ENCODE data around the gene CFAP92.
"Not testable (repeated sequence)": the region's sequence is repeated elsewhere in the genome, so short reads cannot be mapped to it uniquely, and the experiment has no call there.

CFAP92 gene

DNA sequence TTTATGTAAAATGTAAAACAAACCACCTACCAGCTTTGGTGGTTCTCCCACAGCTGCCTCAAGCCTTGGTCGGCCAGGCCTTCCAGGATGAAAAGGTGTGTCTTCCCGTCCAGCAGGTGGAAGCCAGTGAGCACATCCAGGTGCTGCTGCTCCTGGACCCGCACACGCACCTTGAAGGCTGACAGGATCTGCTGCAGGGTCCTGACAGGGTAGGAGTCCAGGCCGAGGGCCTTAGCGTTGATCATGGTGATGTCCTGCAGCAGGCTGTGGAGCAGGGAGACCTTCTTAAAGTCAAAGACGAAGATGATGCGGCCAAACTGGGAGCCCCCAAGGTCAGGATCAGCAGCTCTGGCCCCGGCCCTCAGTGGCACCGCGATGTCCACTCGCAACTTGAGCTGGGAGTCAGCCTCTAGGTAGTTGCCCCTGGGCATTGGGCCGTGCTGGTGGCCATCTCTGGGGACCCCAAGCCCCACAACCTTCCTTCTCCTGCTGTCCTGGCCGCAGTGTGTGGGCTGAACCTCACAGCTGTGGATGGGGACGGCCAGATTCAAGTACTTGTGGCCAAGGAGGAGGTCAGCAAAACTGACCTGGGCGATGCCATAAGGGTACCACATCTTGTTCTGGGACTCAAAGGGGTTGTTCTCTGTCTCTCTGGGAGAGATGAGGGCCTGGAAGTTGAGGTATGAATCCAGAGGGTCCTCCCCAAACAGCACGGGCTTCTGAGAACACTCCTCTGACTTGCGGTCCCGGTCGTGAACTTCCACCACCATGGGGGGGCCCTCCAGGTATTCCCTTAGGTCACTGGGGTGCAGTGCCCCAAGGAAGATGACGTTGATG lies 48.6 kb downstream of the CFAP92 start:
- in situ Hi-C loops (cut with MboI; ENCODE audit: low sequenced_read_pairs) = no loop called here

DNA sequence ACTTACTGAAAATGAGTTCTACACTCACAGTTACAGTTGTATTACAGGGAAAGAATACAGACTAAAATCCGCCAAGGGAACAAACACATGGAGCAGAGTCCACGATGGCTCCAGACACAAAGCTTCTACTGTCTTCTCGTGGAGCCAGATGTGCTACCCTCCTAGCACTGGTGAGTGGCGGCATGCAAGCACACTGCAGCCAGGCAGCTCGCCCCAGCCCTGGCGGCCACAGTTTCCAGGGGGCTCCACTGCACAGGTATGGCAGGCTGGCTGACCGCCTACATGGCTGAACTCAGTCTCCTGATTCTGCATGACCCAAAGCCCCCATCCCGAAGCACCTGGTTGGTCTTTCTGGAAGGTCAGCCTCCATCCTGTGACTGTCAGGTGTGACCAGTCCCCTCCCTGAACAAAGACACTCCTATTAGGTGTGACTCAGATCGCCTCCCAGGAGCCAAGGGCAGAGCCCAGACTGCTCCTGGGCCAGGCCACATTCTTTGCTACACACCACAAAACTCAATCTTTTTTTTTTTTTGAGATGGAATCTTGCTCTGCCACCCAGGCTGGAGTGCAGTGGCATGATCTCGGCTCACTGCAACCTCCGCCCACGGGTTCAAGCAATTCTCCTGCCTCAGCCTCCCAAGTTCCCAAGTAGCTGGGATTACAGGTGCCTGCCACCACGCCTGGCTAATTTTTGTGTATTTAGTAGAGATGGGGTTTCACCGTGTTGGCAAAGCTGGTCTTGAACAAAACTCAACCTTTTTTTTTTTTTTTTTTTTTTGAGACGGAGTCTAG lies 51.5 kb downstream of the CFAP92 start:
- in situ Hi-C loops (cut with MboI; ENCODE audit: low sequenced_read_pairs) = no loop called here

- in situ Hi-C loops (cut with MboI; ENCODE audit: low sequenced_read_pairs) = no loop called here
Observed at GRCh38 chr3:128940252-128940651, 53.6 kb downstream of the CFAP92 start.

- in situ Hi-C loops (cut with MboI; ENCODE audit: low sequenced_read_pairs) = no loop called here
Observed at GRCh38 chr3:128936341-128936740, 57.5 kb downstream of the CFAP92 start.

DNA sequence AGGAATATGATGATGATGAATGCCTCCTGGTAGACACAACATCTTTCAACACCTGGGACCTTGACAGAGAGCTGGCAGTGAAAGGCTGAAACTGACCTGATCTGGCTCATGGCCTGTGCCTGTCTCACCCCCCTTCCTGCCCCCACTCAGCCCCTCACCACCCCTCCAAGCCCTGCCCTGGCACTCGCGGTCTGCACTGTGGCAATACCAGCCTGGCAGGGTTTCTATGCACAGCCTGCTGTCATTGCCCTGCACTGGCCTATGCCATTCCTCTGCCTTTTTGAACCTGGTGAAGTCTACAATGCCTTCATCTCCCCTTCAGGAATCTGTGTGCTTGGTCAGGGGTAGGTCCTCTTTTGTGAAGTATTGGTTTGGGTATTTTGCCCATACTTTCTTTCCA lies 58.0 kb downstream of the CFAP92 start:
- in situ Hi-C loops (cut with MboI; ENCODE audit: low sequenced_read_pairs) = no loop called here

- in situ Hi-C loops (cut with MboI; ENCODE audit: low sequenced_read_pairs) = no loop called here
Observed at GRCh38 chr3:128933922-128934253, 60.0 kb downstream of the CFAP92 start.

DNA sequence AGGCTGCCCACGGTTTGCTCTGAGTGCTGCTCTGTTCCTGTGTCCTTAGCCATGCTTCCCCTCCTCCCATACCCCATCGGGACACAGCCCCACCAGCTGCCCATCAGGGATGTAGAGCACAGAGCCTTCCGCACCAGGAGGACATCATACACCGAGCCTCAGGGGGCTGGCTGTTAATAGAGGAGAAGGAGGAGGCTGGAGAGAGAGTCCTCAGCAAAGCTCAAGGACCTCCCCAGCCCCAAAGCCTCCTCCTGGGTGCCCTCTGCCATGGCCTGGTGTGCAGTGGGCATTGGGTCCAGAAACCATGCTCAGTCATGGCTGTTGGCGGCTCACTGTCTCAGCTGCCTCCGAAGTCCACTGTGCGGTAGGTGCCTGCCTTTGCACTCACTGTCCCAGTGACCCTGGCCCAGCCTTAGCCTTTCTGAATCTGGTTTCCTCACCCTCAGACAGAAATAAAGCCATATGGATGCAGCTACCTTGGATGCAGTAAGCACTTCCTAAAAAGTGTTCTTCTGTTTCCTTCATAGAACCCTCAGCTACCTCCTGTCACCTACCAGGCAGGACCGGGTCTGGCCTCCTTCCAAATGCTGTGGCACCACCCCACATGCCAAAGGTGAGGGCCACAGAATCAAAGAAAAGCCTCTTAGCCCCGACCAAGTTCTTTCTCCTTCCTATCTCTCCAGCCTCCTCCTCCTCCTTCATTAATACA lies 60.5 kb downstream of the CFAP92 start:
- in situ Hi-C loops (cut with MboI; ENCODE audit: low sequenced_read_pairs) = no loop called here

- in situ Hi-C loops (cut with MboI; ENCODE audit: low sequenced_read_pairs) = no loop called here
Observed at GRCh38 chr3:128932516-128933212, 61.2 kb downstream of the CFAP92 start.

- in situ Hi-C loops (cut with MboI; ENCODE audit: low sequenced_read_pairs) = no loop called here
Observed at GRCh38 chr3:128931046-128931445, 62.8 kb downstream of the CFAP92 start.

DNA sequence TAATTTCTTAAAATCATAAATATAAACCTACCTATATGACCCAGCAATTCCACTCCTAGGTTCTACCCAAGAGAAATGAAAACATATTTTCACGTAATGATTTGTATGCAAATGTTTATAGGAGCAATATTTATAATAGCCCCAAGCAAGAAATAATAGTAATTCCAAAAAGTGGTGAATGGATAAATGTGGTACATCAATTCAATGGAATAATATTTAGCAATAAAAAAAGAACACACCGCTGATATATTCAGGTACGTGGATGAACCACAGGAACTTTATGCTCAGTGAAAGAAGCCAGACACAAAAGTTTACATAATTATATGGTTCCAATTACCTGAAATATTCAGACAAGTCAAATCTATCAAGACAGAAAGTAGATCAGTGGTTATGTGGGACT lies 64.5 kb downstream of the CFAP92 start:
- in situ Hi-C loops (cut with MboI; ENCODE audit: low sequenced_read_pairs) = no loop called here

DNA sequence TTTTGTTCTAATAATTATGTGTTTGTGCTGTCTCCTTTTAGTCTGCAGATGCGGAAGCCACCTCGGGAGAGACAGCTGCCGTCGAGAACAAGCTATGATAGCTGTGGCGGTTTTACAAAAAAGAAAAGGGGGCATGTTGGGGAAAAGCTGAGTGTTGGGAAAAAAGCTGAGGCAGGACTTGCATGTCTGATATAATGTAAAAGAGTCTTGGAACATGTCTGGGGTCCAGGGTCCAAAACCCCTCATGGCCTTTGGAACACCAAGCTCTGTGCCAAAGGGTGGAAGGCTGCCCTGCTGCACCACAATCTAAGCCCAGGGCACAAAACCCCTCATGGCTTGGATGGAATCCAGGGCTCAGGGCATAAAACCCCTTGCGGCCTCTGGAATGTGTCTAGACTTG lies 69.9 kb downstream of the CFAP92 start:
- in situ Hi-C loops (cut with MboI; ENCODE audit: low sequenced_read_pairs) = not testable (repeated sequence)

GRCh38 chr3:128923576-128923975 lies 70.3 kb downstream of the CFAP92 start:
- in situ Hi-C loops (cut with MboI; ENCODE audit: low sequenced_read_pairs) = no loop called here

- in situ Hi-C loops (cut with MboI; ENCODE audit: low sequenced_read_pairs) = no loop called here
Observed at GRCh38 chr3:128922804-128923459, 70.9 kb downstream of the CFAP92 start.

- in situ Hi-C loops (cut with MboI; ENCODE audit: low sequenced_read_pairs) = no loop called here
Observed at GRCh38 chr3:128919988-128920387, 73.9 kb downstream of the CFAP92 start.

- in situ Hi-C loops (cut with MboI; ENCODE audit: low sequenced_read_pairs) = no loop called here
Observed at GRCh38 chr3:128917291-128917690, 76.6 kb downstream of the CFAP92 start.

DNA sequence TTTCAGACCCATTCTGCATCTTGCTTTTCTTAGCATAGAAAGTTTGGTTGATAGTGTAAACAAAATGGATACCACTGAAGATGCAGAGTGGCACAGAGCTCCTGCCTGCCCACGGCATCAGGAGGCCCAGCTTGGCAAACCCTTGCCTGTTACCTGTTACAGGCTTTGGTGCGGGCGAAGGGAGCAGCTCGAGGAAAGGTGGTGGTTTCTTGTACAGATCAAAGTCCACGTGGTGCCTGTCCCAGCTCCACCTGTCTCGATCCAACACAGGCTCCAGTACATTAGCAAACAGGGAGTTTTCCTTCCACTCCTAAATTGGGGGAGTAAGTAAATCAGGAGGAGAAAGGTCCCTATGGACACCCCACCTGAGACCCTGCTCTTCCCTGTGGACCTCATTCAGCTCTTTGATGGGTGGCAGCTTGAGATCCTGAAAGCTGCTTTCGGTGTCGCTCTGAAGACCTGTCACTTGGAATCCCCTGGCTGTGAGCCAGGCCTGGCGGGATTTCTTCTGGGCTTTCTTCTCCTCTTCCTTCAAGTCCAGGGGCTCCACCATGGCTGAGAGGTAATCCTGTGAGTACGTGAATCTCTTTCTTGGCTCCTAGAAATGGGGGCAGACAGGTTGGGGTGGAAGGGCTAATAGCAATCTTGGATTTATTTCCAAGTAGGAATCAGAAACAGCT lies 78.8 kb downstream of the CFAP92 start:
- in situ Hi-C loops (cut with MboI; ENCODE audit: low sequenced_read_pairs) = no loop called here

GRCh38 chr3:128911911-128912310 lies 82.0 kb downstream of the CFAP92 start:
- in situ Hi-C loops (cut with MboI; ENCODE audit: low sequenced_read_pairs) = no loop called here

DNA sequence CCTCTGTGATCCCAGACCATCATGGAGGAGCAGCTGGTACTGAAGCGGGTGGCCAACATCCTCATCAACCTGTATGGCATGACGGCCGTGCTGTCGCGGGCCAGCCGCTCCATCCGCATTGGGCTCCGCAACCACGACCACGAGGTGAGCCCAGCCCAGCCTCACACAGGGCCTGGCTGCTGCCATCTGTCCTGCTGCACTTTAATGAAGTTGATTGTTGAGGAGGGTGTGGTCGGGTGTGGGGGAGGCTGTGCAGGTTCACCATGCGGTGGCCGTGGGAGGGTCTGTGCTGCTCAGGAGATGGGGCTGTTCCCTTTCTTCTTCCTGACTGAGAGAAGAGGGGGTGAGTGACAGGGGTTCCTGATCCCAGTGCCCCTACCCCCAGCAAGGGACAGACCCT lies 83.9 kb downstream of the CFAP92 start:
- in situ Hi-C loops (cut with MboI; ENCODE audit: low sequenced_read_pairs) = no loop called here

DNA sequence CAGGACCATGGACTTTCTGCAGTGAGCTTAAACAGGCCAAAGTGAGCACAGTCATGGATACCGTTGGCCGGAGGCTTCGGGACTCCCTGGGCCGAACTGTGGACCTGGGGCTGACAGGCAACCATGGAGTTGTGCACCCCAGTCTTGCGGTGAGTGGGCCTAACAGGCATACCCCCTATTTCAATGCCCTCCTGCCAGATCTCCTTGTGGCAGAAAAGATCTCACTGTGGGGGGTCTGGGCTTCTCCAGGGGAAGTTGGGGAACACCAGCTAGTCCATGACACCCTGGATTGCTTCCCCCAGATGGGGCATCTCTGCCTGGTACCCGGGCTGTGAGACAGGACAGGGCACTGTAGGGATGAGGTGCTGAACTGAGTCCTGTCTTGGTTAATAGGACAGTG lies 84.9 kb downstream of the CFAP92 start:
- in situ Hi-C loops (cut with MboI; ENCODE audit: low sequenced_read_pairs) = no loop called here

Measured in HL-60/S4 (cell line).